SHP77 (cell line): ENCODE results near the gene SLCO4A1.

ENCODE experiments used
- DNase-seq, 2 experiments: peaks; one replicate each; lab custom pipeline; 2025; lab: John Stamatoyannopoulos, UW

The SLCO4A1 gene

GRCh38 chr20:62686869-62687830 lies 44.8 kb downstream of the SLCO4A1 start:
- no peak for DNase-seq

- no peak for DNase-seq
These were observed 45.8 kb downstream of the SLCO4A1 start for GRCh38 chr20:62688083-62688482.

GRCh38 chr20:62688855-62689460 lies 46.7 kb downstream of the SLCO4A1 start:
- no peak for DNase-seq

GRCh38 chr20:62689861-62690260 lies 47.6 kb downstream of the SLCO4A1 start:
- no peak for DNase-seq

- no peak for DNase-seq
These were observed 48.0 kb downstream of the SLCO4A1 start for GRCh38 chr20:62690261-62690820.

- no peak for DNase-seq
These were observed 49.2 kb downstream of the SLCO4A1 start for GRCh38 chr20:62691487-62691886.

- no peak for DNase-seq
These were observed 49.9 kb downstream of the SLCO4A1 start for GRCh38 chr20:62692176-62692575.

- no peak for DNase-seq
These were observed 50.7 kb downstream of the SLCO4A1 start for GRCh38 chr20:62692801-62693523.

- no peak for DNase-seq
These were observed 51.2 kb downstream of the SLCO4A1 start for GRCh38 chr20:62693524-62693922.

- no peak for DNase-seq
These were observed 51.8 kb downstream of the SLCO4A1 start for GRCh38 chr20:62694106-62694505.

- DNase-seq: no peak
These were observed 52.6 kb downstream of the SLCO4A1 start for GRCh38 chr20:62694868-62695267.

GRCh38 chr20:62695448-62696414 lies 53.4 kb downstream of the SLCO4A1 start:
- no peak for DNase-seq

GRCh38 chr20:62696434-62696957 lies 54.2 kb downstream of the SLCO4A1 start:
- no peak for DNase-seq

GRCh38 chr20:62696989-62697388 lies 54.7 kb downstream of the SLCO4A1 start:
- no peak for DNase-seq

- no peak for DNase-seq
These were observed 55.2 kb downstream of the SLCO4A1 start for GRCh38 chr20:62697468-62697912.

GRCh38 chr20:62698231-62698630 lies 55.9 kb downstream of the SLCO4A1 start:
- DNase-seq: no peak

GRCh38 chr20:62699296-62699695 lies 57.0 kb downstream of the SLCO4A1 start:
- DNase-seq: no peak

- no peak for DNase-seq
These were observed 57.4 kb downstream of the SLCO4A1 start for GRCh38 chr20:62699741-62700140.

GRCh38 chr20:62700261-62700930 lies 58.1 kb downstream of the SLCO4A1 start:
- DNase-seq: no peak
